Measurements from ENCODE around the gene DNAAF3. TPM values are rescaled to one million over a fixed set of nuclear protein-coding genes. Genes with fewer than 3 reads are reported as not detected.

The DNAAF3 gene
- total RNA-seq, 1 donor from 2014 or later: 0.90 TPM

GRCh38 chr19:55198651-55199050 lies 32.2 kb upstream of the DNAAF3 start:
- Mint-ChIP-seq H3K27ac (ENCODE audit: unreplicated experiment) (no peak overlapping the region), H3K36me3 (ENCODE audit: low read depth) (no peaks in the 10 kb centered on the region), H3K4me3 (ENCODE audit: unreplicated experiment) (no peak overlapping the region), H3K9me3 (ENCODE audit: low read depth) (no peaks in the 10 kb centered on the region), H3K4me1 (ENCODE audit: low read depth) (no peaks in the 10 kb centered on the region), H3K27me3 (ENCODE audit: low read depth) (peaks cover 11% of the 10 kb centered on the region)
- TF ChIP-seq, protein P1, sequence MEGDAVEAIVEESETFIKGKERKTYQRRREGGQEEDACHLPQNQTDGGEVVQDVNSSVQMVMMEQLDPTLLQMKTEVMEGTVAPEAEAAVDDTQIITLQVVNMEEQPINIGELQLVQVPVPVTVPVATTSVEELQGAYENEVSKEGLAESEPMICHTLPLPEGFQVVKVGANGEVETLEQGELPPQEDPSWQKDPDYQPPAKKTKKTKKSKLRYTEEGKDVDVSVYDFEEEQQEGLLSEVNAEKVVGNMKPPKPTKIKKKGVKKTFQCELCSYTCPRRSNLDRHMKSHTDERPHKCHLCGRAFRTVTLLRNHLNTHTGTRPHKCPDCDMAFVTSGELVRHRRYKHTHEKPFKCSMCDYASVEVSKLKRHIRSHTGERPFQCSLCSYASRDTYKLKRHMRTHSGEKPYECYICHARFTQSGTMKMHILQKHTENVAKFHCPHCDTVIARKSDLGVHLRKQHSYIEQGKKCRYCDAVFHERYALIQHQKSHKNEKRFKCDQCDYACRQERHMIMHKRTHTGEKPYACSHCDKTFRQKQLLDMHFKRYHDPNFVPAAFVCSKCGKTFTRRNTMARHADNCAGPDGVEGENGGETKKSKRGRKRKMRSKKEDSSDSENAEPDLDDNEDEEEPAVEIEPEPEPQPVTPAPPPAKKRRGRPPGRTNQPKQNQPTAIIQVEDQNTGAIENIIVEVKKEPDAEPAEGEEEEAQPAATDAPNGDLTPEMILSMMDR (IDR thresholded peaks at IDR 0.05): no peak
- DNase-seq (ENCODE audit: low spot score): no peak

DNA sequence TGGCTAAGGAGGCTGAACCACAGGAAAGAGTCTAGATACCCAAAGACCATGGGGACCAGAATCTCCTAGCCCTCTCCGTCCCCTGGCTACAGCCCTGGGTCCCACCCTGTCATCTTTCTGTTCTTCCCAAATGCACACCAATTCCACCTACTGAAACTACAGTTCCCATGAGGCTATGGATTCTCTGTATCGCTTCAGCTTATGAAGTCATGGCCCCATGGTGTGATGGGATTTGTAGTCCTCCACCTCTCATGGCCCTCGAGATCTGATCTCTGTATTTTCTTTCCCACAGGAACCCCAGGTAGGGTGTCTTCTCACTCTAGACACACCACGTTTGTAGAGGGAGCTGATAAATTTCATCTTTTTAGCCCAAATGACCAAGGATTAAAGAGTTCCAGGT lies 31.1 kb upstream of the DNAAF3 start:
- Mint-ChIP-seq H3K27ac (ENCODE audit: unreplicated experiment) (no peak overlapping the region), H3K9me3 (ENCODE audit: low read depth) (no peaks in the 10 kb centered on the region), H3K4me1 (ENCODE audit: low read depth) (no peaks in the 10 kb centered on the region), H3K36me3 (ENCODE audit: low read depth) (no peaks in the 10 kb centered on the region), H3K27me3 (ENCODE audit: low read depth) (peaks cover 15% of the 10 kb centered on the region), H3K4me3 (ENCODE audit: unreplicated experiment) (no peak overlapping the region)
- DNase-seq (ENCODE audit: low spot score): no peak
- TF ChIP-seq, protein P1 (IDR thresholded peaks at IDR 0.05): no peak

GRCh38 chr19:55196803-55197202 lies 30.4 kb upstream of the DNAAF3 start:
- TF ChIP-seq, protein P1 (IDR thresholded peaks at IDR 0.05): no peak
- peaks cover 15% of the 10 kb centered on the region for H3K27me3 Mint-ChIP-seq (ENCODE audit: low read depth)
- H3K4me1 Mint-ChIP-seq (ENCODE audit: low read depth): no peaks in the 10 kb centered on the region
- no peak overlapping the region for H3K27ac Mint-ChIP-seq (ENCODE audit: unreplicated experiment)
- H3K4me3 Mint-ChIP-seq (ENCODE audit: unreplicated experiment): no peak overlapping the region
- DNase-seq (ENCODE audit: low spot score): no peak
- H3K36me3 Mint-ChIP-seq (ENCODE audit: low read depth): no peaks in the 10 kb centered on the region
- no peaks in the 10 kb centered on the region for H3K9me3 Mint-ChIP-seq (ENCODE audit: low read depth)

DNA sequence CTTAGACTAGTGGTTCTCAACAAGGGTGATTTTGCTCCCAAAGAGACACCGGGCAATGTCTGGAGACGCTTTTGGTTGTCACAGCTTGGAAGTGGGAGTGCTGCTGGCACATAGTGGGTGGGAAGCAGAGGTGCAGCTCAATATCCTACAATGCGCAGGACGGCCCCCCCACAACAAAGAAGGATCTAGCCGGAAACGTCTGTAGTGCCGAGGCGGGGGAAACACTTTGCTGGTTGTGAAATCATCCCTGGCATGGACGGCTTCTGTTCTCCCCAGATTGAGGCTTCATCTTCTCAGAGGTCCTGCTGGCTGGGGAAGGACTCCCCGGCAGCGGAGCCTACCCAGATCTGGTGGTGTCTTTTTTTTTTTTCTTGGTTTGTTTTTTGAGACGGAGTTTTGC lies 27.1 kb upstream of the DNAAF3 start:
- H3K4me1 Mint-ChIP-seq (ENCODE audit: low read depth): peaks cover 6% of the 10 kb centered on the region
- TF ChIP-seq, protein P1 (IDR thresholded peaks at IDR 0.05): no peak
- peaks cover 7% of the 10 kb centered on the region for H3K27me3 Mint-ChIP-seq (ENCODE audit: low read depth)
- no peak for DNase-seq (ENCODE audit: low spot score)
- H3K9me3 Mint-ChIP-seq (ENCODE audit: low read depth): no peaks in the 10 kb centered on the region
- H3K4me3 Mint-ChIP-seq (ENCODE audit: unreplicated experiment): no peak overlapping the region
- H3K27ac Mint-ChIP-seq (ENCODE audit: unreplicated experiment): no peak overlapping the region
- H3K36me3 Mint-ChIP-seq (ENCODE audit: low read depth): no peaks in the 10 kb centered on the region

DNA sequence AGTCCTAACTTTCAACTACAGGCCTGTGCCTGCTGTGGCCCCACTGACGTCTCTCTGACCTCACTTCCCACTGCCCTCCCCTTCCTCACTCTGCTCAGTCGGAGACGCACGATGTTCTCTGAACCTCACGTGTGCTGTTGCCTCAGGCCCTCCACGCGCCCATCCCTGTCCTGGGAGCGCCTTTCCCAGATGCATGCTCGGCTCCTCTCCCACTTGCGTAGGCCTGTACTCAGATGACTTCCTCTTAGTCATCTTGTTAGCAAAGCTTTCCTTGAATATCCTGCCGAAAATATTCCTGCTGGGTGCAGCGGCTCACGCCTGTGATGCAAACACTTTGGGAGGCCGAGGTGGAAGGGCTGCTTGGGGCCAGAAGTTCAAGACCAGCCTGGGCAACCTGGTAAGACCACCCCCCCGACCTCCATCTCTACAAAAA lies 23.0 kb upstream of the DNAAF3 start:
- H3K9me3 Mint-ChIP-seq (ENCODE audit: low read depth): no peaks in the 10 kb centered on the region
- H3K4me1 Mint-ChIP-seq (ENCODE audit: low read depth): peaks cover 6% of the 10 kb centered on the region
- H3K27me3 Mint-ChIP-seq (ENCODE audit: low read depth): peaks cover 19% of the 10 kb centered on the region
- no peaks in the 10 kb centered on the region for H3K36me3 Mint-ChIP-seq (ENCODE audit: low read depth)
- peak overlapping the region; percentile 84 for H3K27ac Mint-ChIP-seq (ENCODE audit: unreplicated experiment)
- TF ChIP-seq, protein P1 (IDR thresholded peaks at IDR 0.05): no peak
- DNase-seq (ENCODE audit: low spot score): no peak
- H3K4me3 Mint-ChIP-seq (ENCODE audit: unreplicated experiment): no peak overlapping the region
